GM10248 (cell line): ENCODE measurements around the gene GPC6.

Experiments
- CTCF ChIA-PET: fragments of 300-600 bp; sonication (Branson Sonifier 250); formaldehyde crosslinking; extraction: SDS; loops from one replicate; lab custom pipeline; 2021; ENCODE audit warnings: antibody characterized with exemption; lab: Yijun Ruan, JAX
- POLR2A ChIA-PET: fragments of 350-650 bp; sonication (Branson Sonifier 250); formaldehyde crosslinking; extraction: SDS; loops from one replicate; lab custom pipeline; 2020; ENCODE audit warnings: antibody characterized with exemption; lab: Yijun Ruan, JAX
- DNase-seq: peaks from one replicate; pipeline ENCODE4 v3.0.0; 2012; ENCODE audit errors: extremely low spot score
- TF ChIP-seq, protein P1 (sequence below): IDR thresholded peaks from 2 replicates; pipeline ENCODE4 v1.5.1; 2012; ENCODE audit warnings: mild to moderate bottlenecking, low read depth; ENCODE audit errors: extremely low read depth, missing control alignments, control extremely low read depth

Gene GPC6

DNA sequence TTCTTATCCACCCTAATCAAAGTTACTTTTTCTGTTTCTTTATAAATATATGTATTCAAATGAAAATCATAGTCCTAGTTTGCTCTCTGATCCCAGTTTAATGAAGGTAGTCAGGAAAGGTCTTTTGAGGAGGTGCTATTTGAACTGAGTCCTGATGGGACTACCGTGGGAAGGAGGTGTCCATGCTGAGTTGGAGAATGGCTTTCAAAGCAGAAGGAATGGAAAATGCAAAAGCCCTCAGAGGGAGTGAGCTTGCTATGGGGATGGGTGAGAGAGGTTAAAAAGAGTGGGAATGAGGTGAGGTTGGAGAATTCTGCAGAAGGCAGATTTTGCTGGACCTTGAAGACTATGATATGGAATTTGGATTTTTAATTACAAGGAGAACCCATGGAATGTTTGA is 193.6 kb downstream of the GPC6 start:
- no peak for DNase-seq
- POLR2A ChIA-PET, result no interaction called here
- CTCF ChIA-PET, result interaction anchor here (1.1 to 1.3 kb wide), 2 partner anchors 14 to 22 kb away, joined by 3 to 4 read pairs; no protein-coding TSS in a partner anchor
- TF ChIP-seq, protein P1, sequence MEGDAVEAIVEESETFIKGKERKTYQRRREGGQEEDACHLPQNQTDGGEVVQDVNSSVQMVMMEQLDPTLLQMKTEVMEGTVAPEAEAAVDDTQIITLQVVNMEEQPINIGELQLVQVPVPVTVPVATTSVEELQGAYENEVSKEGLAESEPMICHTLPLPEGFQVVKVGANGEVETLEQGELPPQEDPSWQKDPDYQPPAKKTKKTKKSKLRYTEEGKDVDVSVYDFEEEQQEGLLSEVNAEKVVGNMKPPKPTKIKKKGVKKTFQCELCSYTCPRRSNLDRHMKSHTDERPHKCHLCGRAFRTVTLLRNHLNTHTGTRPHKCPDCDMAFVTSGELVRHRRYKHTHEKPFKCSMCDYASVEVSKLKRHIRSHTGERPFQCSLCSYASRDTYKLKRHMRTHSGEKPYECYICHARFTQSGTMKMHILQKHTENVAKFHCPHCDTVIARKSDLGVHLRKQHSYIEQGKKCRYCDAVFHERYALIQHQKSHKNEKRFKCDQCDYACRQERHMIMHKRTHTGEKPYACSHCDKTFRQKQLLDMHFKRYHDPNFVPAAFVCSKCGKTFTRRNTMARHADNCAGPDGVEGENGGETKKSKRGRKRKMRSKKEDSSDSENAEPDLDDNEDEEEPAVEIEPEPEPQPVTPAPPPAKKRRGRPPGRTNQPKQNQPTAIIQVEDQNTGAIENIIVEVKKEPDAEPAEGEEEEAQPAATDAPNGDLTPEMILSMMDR, result no peak

DNA sequence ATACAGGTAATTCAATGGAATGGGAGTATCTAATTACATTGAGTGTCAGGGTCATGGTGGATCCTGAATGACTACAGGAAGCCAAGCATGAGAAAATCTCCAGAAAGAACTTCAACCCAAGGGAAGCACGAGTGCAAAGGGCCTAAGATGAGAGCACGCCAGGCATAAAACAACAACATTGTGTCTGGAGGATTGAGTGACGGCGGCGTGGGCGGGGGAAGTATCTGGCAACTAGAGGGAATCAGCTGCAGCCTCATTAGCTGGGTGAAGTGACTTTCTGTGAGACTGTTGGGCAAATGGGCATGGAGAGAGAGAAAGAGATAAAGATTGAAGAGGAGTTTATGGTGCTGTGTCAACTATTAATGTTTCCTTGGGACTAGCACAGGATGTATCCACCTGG is 194.3 kb downstream of the GPC6 start:
- CTCF ChIA-PET, result no interaction called here
- POLR2A ChIA-PET, result no interaction called here
- no peak for DNase-seq
- TF ChIP-seq, protein P1, result no peak

DNA sequence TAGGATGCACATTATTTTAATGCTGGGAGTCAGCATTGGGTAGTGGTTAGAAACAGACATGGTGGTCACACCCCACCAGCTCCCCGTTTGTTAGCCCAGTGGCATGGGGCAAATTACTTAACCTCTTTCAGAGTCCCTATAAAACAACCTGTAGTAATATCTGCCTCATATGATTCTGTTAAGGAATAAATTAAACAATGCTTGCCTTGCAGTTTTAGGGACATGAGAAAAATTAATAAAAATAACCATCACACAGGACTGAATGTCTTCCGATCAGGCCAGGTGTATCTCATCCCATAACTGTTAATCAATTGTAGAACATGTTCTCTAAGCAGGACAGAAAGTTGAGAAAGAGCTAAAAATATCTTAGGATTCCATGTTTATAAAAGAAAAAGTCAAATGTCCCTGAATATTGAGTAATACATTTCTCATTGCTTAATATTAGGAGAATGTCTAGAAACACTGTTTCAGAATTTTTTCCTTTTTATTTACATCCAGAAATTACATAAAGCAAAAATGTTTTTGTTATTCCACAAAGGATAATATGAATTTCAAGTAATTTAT is 196.5 kb downstream of the GPC6 start:
- DNase-seq, result no peak
- TF ChIP-seq, protein P1, result no peak
- POLR2A ChIA-PET, result no interaction called here
- CTCF ChIA-PET, result interaction anchor here (1.3 to 1.6 kb wide), 2 partner anchors 8 to 11 kb away, joined by 3 read pairs; no protein-coding TSS in a partner anchor

DNA sequence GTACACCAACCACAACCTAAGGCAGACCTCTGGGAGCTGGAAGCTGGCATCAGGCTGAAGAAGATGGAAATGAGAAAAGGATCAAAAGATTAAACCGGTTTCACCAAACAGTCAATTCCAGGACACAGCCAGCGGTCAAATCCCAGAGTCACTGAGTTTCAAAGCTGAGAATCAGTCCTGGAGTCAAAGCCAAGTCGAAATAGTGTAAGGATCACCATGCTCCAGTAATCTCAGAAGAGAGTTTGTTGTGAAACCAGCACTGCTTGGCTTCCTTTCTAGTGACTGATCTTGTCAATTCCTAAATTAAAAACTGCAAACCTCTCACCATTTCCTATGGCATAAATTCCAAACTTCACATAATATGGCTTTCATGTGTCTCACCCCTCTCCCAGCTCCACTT is 198.8 kb downstream of the GPC6 start:
- DNase-seq, result no peak
- CTCF ChIA-PET, result no interaction called here
- POLR2A ChIA-PET, result no interaction called here
- TF ChIP-seq, protein P1, result no peak

DNA sequence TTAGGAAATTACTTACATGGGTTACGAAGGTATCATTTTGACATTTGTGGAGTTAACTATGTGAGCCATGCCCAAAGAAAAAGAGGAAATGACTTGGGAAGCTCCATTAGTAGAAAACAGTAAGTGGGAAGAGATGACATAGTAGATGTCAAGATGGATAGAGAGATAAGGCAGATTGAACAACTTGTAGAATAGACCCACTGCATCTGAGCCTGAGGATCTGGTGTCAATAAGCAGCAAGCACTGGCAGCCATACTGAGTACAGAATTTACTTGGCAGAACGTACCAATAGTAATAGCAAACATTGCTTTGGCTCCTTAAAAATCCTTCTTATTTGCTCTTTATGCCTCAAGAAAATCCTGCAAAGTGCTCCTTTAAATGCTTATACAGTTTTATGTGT is 203.8 kb downstream of the GPC6 start:
- ChIA-PET CTCF (no interaction called here), POLR2A (no interaction called here)
- DNase-seq, result no peak
- TF ChIP-seq, protein P1, result no peak

DNA sequence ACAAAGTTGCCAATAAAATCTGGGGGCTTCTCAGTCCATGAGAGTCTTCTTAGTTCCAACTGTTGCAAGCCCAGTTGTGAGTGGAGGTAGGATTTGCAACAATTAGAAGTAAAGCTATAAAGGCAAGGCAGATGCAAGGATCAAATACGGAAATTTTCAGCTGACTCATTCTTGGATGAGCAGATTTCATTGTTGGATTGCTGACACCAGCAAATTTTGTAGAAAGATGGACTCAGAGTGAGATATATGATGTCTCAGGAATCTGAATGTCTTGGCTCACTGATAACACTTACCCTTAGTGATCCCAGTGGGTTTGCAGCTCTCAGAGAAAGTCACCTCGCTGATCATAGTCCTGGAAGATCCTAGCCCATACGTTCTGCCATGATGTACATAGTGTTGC is 209.0 kb downstream of the GPC6 start:
- DNase-seq, result no peak
- CTCF ChIA-PET, result interaction anchor here (1.2 kb wide), 1 partner anchor 11 kb away, joined by 4 read pairs; no protein-coding TSS in a partner anchor
- POLR2A ChIA-PET, result no interaction called here
- TF ChIP-seq, protein P1, result no peak
